ENCODE measurements around the gene PIR.

Gene PIR

GRCh38 chrX:15382813-15383212, 110.3 kb downstream of the PIR start:
- no peak overlapping the region for H3K9ac ChIP-seq (ENCODE audit: low read depth, low read length)
- H3K36me3 ChIP-seq (ENCODE audit: insufficient read depth, low read length) = no peaks in the 10 kb centered on the region
- no peaks in the 10 kb centered on the region for H3K9me3 ChIP-seq (ENCODE audit: control insufficient read depth, insufficient read depth, low read length)
- peaks cover 12% of the 10 kb centered on the region for H3K4me1 ChIP-seq (ENCODE audit: insufficient read depth, low read length)

DNA sequence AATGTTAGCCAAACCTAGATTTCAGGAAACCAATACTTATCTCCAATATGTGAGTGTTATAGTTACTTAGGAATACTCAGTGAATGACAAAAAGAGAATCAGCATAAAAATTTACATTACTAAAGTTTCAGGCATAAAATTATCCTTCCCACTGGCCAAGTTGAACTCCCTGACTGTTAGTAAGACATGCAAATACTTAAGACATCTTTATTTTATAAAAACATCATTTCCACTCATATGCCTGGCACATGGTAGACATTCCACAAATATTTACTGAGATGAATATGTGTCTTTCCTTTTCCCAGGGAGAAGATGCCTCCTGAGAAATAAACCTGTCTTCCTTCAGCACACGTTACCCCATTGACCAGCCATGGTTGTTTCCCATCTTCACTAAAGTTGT, 116.2 kb downstream of the PIR start:
- Histone ChIP-seq H3K9ac (ENCODE audit: low read depth, low read length) (no peak overlapping the region), H3K36me3 (ENCODE audit: insufficient read depth, low read length) (no peaks in the 10 kb centered on the region), H3K9me3 (ENCODE audit: control insufficient read depth, insufficient read depth, low read length) (no peaks in the 10 kb centered on the region), H3K4me1 (ENCODE audit: insufficient read depth, low read length) (peaks cover 15% of the 10 kb centered on the region)

DNA sequence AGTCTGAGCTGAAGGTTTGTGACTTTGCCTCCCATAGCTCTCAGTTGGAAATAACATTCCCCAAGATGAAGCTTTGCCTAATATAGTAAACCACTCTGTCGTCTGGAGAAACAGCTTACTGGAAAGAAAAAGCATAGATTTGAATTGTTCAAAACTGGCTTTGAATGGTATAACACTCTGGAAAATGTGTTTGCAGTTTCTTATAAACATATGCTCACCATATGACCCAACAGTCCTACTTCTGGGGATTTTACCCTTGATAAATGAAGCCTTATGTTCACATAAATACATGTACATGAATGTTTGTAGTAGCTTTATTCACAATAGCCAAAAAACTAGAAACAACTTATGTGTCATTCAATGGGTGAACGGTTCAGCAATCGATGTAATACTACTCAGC, 119.2 kb downstream of the PIR start:
- no peaks in the 10 kb centered on the region for H3K36me3 ChIP-seq (ENCODE audit: insufficient read depth, low read length)
- H3K4me1 ChIP-seq (ENCODE audit: insufficient read depth, low read length) = peaks cover 12% of the 10 kb centered on the region
- H3K9ac ChIP-seq (ENCODE audit: low read depth, low read length) = no peak overlapping the region
- H3K9me3 ChIP-seq (ENCODE audit: control insufficient read depth, insufficient read depth, low read length) = no peaks in the 10 kb centered on the region

DNA sequence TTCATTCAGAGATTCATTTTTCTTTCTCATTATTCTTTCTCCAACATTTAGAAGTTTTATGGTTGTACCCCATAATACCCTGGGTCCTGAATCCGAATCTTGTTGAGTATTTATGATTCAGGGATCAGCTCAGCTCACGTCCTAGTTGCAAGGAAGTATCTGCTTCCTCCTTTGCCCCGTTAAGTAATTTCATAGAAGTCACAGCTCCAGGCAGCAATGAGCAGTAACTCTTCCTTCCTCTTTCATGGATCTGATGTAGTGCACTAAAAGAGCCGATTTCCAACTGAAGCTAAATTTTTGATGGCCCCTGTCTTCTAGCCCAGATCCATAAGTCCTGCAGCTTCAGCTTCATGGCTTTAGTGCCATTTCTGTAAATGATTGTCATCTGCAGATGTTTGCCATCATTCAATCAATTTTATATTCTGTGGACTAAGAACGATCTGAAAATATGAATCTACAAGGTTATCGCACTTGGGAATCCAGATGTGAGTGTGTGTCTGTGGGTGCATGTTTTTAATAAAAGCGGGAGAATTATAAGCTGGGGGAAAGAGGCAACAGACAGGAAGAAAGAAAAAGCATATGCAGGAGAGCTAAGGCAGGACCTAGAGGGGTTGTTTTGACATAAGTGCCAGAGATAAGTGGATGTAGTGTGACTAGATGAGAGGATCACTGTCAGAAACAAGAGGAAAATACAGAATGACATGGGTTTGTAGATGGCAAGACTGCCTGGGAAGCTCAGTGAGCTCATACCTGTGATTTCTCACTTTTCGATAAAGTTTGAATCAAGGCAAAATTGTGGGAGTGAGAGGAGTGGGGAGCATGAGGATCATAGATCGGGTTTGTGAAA, 126.4 kb downstream of the PIR start:
- Histone ChIP-seq H3K9me3 (ENCODE audit: control insufficient read depth, insufficient read depth, low read length) (no peaks in the 10 kb centered on the region; the same call in 1 of the 2 replicates), H3K4me1 (ENCODE audit: insufficient read depth, low read length) (no peaks in the 10 kb centered on the region), H3K36me3 (ENCODE audit: insufficient read depth, low read length) (no peaks in the 10 kb centered on the region), H3K9ac (ENCODE audit: low read depth, low read length) (no peak overlapping the region)

DNA sequence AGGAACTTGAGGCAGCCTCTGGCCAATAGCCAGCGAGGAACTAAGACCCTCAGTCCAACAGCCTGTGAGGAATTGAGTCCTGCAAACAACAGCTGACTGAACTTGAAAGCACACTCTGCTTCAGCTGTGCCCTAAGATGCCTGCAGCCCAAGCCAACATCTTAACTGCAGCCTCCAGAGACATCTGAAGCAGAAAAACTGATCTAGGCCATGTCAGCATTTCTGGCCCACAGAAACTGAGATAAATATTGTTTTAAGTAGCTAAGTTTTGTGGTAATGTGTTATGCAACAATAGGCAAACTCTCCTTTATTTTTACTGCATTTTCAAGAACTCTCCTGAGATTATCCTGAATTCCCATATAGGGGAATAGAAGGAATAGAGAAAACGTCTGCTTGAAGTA, 133.4 kb downstream of the PIR start:
- H3K9me3 ChIP-seq (ENCODE audit: control insufficient read depth, insufficient read depth, low read length) = no peaks in the 10 kb centered on the region; the same call in 1 of the 2 replicates
- no peaks in the 10 kb centered on the region for H3K4me1 ChIP-seq (ENCODE audit: insufficient read depth, low read length)

GRCh38 chrX:15358533-15358932, 134.6 kb downstream of the PIR start:
- Histone ChIP-seq H3K9ac (ENCODE audit: low read depth, low read length) (no peak overlapping the region), H3K36me3 (ENCODE audit: insufficient read depth, low read length) (no peaks in the 10 kb centered on the region), H3K9me3 (ENCODE audit: control insufficient read depth, insufficient read depth, low read length) (no peaks in the 10 kb centered on the region; the same call in 1 of the 2 replicates), H3K4me1 (ENCODE audit: insufficient read depth, low read length) (no peaks in the 10 kb centered on the region)

More for the DNA sequence above, 133.4 kb downstream of the PIR start:
- no peak overlapping the region for H3K9ac ChIP-seq (ENCODE audit: low read depth, low read length)
- no peaks in the 10 kb centered on the region for H3K36me3 ChIP-seq (ENCODE audit: insufficient read depth, low read length)

- Histone ChIP-seq H3K4me1 (ENCODE audit: insufficient read depth, low read length) (no peaks in the 10 kb centered on the region), H3K36me3 (ENCODE audit: insufficient read depth, low read length) (no peaks in the 10 kb centered on the region), H3K9me3 (ENCODE audit: control insufficient read depth, insufficient read depth, low read length) (no peaks in the 10 kb centered on the region; the same call in 1 of the 2 replicates), H3K9ac (ENCODE audit: low read depth, low read length) (no peak overlapping the region)
These were observed 136.7 kb downstream of the PIR start for GRCh38 chrX:15356444-15356843.

GRCh38 chrX:15350329-15350996, 142.7 kb downstream of the PIR start:
- no peaks in the 10 kb centered on the region for H3K4me1 ChIP-seq (ENCODE audit: insufficient read depth, low read length)
- no peaks in the 10 kb centered on the region for H3K36me3 ChIP-seq (ENCODE audit: insufficient read depth, low read length)
- H3K9ac ChIP-seq (ENCODE audit: low read depth, low read length) = no peak overlapping the region
- H3K9me3 ChIP-seq (ENCODE audit: control insufficient read depth, insufficient read depth, low read length) = no peaks in the 10 kb centered on the region

DNA sequence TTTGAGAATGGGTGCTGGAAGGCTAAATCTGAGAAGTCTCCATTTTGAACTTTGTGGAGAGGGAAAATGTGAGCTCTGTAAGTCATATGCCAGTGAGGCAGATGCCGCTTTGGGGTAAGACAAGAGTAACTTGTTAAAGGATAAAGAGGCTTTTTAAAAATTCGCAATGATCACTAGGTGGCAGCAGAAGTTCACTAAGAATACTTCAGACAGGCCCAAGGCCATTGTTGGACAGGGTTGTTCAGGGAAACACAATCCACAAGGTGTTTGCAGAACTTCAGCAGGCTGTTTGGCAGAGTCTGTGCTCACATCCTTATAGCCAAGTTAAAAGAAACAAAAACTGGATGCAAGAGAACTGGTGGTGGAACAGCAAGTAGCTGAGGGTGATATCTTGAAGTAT, 144.1 kb downstream of the PIR start:
- H3K9me3 ChIP-seq (ENCODE audit: control insufficient read depth, insufficient read depth, low read length) = no peaks in the 10 kb centered on the region
- no peak overlapping the region for H3K9ac ChIP-seq (ENCODE audit: low read depth, low read length)
- no peaks in the 10 kb centered on the region for H3K4me1 ChIP-seq (ENCODE audit: insufficient read depth, low read length)
- no peaks in the 10 kb centered on the region for H3K36me3 ChIP-seq (ENCODE audit: insufficient read depth, low read length)

DNA sequence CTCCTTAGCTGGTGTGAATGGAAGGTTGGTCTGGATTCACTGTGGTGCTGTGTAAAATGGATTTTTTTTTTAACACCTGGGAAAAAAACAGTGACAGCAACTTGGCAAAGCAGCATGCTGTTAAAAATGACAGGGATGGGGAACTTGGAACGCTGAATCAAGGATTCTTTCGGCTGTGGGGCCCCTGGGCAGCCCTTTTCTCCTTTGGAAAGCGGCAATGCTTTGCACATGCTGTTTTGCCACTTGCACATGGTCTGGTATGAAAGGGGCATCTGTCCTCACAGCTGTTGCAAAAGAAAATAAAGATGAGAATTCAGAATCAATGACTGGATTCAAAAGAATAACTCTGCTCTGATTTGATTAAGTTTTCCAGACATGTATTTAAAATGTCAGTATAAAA, 147.2 kb downstream of the PIR start:
- Histone ChIP-seq H3K4me1 (ENCODE audit: insufficient read depth, low read length) (no peaks in the 10 kb centered on the region), H3K36me3 (ENCODE audit: insufficient read depth, low read length) (no peaks in the 10 kb centered on the region), H3K9me3 (ENCODE audit: control insufficient read depth, insufficient read depth, low read length) (no peaks in the 10 kb centered on the region), H3K9ac (ENCODE audit: low read depth, low read length) (no peak overlapping the region)

DNA sequence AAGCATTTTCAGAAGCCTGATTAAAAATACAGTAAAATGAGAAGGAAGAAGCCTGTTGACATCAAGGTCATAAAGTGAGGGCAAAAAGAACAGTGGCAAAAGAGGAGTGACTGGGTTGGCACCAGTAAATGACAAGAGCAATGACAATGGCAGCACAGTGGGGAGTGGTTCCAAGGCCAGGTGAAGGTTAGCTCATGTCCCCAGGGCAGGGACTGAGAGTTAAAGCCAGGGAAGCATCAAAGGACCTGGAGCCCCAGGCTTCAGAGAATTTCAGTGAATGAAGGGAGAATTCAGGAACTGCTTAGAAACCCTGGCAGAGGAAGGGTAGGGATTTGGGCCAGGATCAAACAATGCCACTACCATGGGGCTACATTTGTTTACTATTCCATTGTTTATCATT, 149.0 kb downstream of the PIR start:
- Histone ChIP-seq H3K4me1 (ENCODE audit: insufficient read depth, low read length) (no peaks in the 10 kb centered on the region), H3K9me3 (ENCODE audit: control insufficient read depth, insufficient read depth, low read length) (no peaks in the 10 kb centered on the region), H3K36me3 (ENCODE audit: insufficient read depth, low read length) (no peaks in the 10 kb centered on the region), H3K9ac (ENCODE audit: low read depth, low read length) (no peak overlapping the region)

DNA sequence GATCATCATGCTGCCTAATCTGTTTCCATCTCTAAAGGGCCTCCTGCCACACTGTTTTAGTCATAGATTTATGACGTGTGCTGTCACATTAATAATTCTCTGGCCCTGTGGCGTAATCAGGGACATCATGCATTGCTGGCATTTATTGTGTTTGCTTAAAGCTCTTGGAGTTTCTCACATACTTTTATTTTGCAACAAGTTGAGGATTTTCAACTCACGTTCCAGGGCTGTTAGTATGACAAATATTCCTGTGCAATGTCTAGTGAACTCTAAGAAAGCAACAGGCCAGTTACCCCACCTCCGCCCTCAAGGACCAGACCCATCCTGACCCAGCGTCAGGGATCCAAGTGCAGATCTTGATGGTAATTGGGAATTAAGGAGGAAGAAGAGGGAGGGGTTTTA, 150.1 kb downstream of the PIR start:
- Histone ChIP-seq H3K9me3 (ENCODE audit: control insufficient read depth, insufficient read depth, low read length) (no peaks in the 10 kb centered on the region), H3K9ac (ENCODE audit: low read depth, low read length) (no peak overlapping the region), H3K36me3 (ENCODE audit: insufficient read depth, low read length) (no peaks in the 10 kb centered on the region), H3K4me1 (ENCODE audit: insufficient read depth, low read length) (no peaks in the 10 kb centered on the region)

DNA sequence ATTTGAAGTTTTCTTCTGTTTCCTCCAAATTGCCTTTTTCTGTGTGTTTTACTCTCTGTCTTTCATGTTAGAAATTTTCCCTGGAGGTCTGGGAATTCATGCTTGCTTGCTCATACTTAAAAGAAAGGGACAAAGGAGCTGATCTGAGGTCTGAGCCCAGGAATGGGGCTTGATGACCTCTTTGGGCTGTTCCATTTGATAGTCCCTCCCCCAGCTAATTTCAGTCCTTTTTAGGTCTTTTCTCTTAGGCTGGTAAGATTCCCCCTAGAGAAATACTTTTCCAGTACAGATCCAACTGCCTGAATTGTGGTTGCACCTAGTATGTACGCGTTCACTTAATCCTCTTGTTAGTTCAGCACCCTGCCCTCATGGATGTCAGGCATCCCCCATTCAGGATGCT, 152.3 kb downstream of the PIR start:
- Histone ChIP-seq H3K9me3 (ENCODE audit: control insufficient read depth, insufficient read depth, low read length) (no peaks in the 10 kb centered on the region), H3K9ac (ENCODE audit: low read depth, low read length) (no peak overlapping the region), H3K36me3 (ENCODE audit: insufficient read depth, low read length) (no peaks in the 10 kb centered on the region), H3K4me1 (ENCODE audit: insufficient read depth, low read length) (no peaks in the 10 kb centered on the region)

DNA sequence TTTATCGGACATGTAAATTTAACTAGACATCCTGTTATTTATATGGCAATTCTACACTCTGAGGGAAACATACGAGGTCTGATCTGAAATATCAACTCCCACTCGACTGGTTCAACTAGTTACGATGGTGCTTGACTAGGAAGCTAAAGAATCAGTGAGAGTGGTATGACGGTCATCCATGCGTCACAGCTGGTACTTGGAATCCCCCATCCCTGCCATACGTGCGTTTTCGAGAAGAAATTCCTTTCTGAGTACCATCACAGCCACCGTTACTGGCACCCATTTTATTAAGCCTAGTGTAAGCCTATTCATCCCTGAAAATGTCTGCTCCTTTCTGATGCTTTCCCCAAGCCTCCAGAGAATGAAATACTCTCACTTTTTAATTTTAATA, 157.1 kb downstream of the PIR start:
- Histone ChIP-seq H3K9ac (ENCODE audit: low read depth, low read length) (peak overlapping the region; percentile 56; the same call in 1 of the 2 replicates), H3K36me3 (ENCODE audit: insufficient read depth, low read length) (peaks cover 8% of the 10 kb centered on the region)

More for the DNA sequence above, 157.1 kb downstream of the PIR start:
- Histone ChIP-seq H3K9me3 (ENCODE audit: control insufficient read depth, insufficient read depth, low read length) (no peaks in the 10 kb centered on the region), H3K4me1 (ENCODE audit: insufficient read depth, low read length) (no peaks in the 10 kb centered on the region)
